Fibroblast of the aortic adventitia (primary cell): ENCODE data around the gene FBXO21. TPM values are rescaled to one million over a fixed set of nuclear protein-coding genes. Genes with fewer than 3 reads are reported as not detected.

ENCODE experiments used
- DNase-seq: peaks from one replicate; pipeline ENCODE4 v3.0.0-alpha.2; 2010; ENCODE audit warnings: low read depth
- H3K4me3 ChIP-seq: 2 replicates; pipeline ENCODE4 v1.5.1; 2011; ENCODE audit warnings: low read depth, mild to moderate bottlenecking, control low read depth, low read length, moderate library complexity
- CTCF ChIP-seq: IDR thresholded peaks from 2 replicates; pipeline ENCODE4 v1.5.1; 2011; ENCODE audit warnings: mild to moderate bottlenecking, low read length, control low read depth, inconsistent platforms; ENCODE audit not compliant: insufficient read depth
- total RNA-seq: library from RNA; depleted of rRNA; stranded (reverse); fragments of >200 nt; gene quantifications from 2 replicates; pipeline ENCODE4 v1.2.3, GENCODE V29; 2012; ENCODE audit warnings: low replicate concordance

The FBXO21 gene
- total RNA-seq, 1 donor = 41.5 TPM

DNA sequence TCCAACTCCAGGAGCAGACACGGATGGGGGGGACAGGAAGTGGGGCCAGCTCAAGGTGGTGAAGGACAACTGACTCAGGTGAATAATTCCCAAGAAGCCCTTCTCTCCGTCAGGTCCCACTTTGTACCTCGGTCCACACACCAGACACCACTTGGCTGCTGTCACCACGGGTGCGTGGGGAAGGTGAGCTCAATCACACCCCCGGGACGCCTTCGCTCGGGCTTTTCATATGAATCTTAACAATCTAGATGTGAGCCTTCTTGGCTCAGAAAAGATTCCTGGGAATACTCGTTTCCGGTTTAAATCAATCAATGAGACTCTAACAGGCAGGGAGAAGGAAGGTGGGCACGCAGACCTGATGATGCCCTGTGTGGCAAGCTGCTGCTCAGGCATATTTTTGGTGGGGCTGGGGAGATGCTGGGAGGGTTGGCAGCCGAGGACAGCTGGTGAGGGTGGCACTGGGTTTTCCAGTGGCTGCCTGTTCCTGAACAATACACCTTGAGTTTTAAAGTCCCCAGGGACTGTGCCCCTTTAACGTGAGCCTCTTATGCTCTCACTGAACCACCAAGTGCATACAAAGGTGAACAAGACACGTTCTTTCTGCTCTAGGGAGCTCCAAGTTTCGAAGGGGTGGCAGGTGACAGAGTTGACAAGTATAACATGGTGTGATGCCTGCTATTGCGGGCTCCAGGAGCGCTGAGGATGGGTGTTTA, 96.2 kb downstream of the FBXO21 start:
- no peak for DNase-seq
- TF ChIP-seq CTCF = no peak

GRCh38 chr12:117093431-117093830, 96.8 kb downstream of the FBXO21 start:
- DNase-seq = no peak
- no peak for TF ChIP-seq CTCF
- H3K4me3 ChIP-seq = no peak overlapping the region

More for the DNA sequence above, 96.2 kb downstream of the FBXO21 start:
- H3K4me3 ChIP-seq = no peak overlapping the region

DNA sequence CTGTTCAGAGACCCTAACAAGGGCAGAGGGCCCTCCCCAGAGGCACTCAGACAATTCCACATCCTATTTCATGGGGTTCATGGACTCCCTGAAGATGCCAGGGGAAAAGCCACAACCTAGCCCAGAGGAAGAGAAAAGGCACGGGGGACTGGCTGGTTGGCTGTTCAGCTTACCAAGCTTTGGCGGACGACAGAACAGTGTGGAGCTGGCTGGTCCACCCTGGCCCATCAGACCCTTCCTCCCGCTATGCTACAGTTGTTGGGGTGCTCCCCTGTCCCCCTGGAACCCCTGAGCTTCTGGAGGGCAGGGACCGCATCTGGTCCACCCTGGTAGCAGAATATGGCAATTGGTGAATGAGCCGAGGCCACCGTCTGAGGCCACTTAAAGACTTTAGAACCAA, 97.4 kb downstream of the FBXO21 start:
- no peak for TF ChIP-seq CTCF
- H3K4me3 ChIP-seq = no peak overlapping the region
- no peak for DNase-seq

DNA sequence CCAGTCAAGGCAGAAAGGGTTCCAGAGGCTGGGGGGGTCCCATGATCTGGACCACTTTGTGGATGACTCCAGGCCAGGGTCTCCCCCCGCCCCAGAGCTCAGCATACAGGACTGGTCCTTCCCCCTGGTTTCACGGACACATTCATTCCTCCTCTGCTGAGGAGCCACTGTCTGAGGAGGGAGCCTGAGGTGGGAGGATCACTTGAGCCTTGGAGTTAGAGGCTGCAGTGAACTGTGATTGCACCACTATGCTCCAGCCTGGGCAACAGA, 97.8 kb downstream of the FBXO21 start:
- H3K4me3 ChIP-seq = no peak overlapping the region
- DNase-seq = no peak
- no peak for TF ChIP-seq CTCF

Other genes starting within 250 kb of the FBXO21 start
- not detected in 2 replicates for gene TESC, start 91.1 kb downstream of the FBXO21 start, total RNA-seq
- gene NOS1, start 171.2 kb upstream of the FBXO21 start, total RNA-seq = not detected in 2 replicates